ENCODE measurements around the gene PDCD4.
"Not testable (repeated sequence)": the region's sequence is repeated elsewhere in the genome, so short reads cannot be mapped to it uniquely, and the experiment has no call there.

PDCD4 gene

DNA sequence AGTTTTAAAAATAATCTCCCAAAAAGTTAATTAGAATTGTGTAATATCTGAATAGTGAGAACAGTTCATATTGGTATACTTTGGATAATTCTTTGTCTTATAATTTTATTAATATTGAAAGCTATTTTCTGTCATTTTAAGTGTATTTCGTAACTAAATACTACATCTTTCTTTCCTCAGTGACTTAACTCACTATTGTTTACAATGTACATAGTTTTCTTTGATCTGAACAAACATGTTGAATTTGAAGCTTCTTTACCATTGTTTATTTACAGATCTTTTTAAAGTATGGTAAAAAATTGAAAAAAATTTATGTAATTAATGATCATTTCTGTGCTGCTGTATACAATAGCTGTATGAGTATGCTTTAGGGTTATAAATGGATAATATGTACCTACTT is 5.1 kb downstream of the PDCD4 start:
- no peak for DNase-seq (ENCODE audit: insufficient read length, low spot score)
- no peak for FAIRE-seq

DNA sequence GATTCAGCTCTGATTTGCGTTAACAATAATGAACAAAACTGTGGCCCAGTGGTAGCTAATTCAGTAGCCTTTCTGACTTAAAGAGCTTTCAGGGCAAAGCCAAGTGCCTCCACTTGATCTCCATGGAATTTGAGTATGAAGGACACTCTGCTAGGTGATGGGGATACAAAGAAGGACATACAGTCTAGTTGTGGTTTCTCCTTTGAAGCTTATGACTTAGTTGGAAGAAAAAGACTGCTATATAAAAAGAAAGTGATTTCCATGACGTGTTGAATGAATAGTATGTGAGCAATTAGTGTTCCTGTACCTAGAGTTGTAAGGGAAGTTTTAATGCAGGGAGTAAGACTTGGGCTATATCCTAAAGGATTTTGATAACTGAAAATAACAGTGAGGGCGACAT is 8.3 kb downstream of the PDCD4 start:
- DNase-seq (ENCODE audit: insufficient read length, low spot score), result no peak
- no peak for FAIRE-seq

DNA sequence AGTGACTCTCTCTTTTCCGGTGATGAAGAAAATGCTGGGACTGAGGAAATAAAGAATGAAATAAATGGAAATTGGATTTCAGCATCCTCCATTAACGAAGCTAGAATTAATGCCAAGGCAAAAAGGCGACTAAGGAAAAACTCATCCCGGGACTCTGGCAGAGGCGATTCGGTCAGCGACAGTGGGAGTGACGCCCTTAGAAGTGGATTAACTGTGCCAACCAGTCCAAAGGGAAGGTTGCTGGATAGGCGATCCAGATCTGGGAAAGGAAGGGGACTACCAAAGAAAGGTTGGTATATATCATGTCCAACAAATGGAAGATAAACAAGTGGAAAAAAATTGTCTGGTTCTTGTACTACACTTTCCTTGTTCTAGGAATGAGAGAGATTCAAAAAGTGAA is 9.5 kb downstream of the PDCD4 start:
- DNase-seq (ENCODE audit: insufficient read length, low spot score) (no peak), FAIRE-seq (no peak)

DNA sequence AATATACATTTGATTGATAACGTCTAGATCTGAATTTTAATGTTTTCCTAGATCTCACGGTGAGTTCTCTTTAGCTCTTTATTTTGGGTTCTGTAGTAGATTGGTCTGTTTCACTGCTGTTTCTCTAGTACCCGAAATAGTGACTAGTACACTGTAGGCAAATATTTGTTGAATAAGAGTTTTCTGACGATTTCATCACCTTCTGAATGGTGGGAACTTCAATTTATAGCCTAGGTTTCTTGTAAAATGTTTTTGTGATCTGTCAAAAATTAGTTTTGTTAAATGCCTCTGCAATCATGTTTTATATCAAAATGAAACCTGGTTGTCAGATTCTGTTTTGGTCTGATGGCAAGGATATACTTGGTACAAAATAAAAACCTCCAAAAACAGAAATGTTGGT is 10.2 kb downstream of the PDCD4 start:
- no peak for DNase-seq (ENCODE audit: insufficient read length, low spot score)
- FAIRE-seq, result no peak

DNA sequence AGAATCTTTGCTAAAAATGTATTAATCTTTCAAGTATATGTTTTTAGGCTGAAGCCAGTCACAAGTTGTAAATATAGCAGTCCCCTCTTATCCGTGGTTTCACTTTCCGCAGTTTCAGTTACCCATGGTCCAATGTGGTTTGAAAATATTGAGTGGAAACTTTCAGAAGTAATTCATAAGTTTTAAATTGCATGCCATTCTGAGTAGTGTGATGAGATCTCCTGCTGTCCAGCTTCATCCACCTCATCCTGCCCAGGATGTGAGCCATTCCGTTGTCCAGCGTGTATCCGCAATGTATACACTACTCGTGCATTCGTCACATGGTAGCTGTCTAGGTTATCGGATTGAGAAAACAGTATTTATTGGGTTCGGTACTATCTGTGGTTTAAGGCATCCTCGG is 12.2 kb downstream of the PDCD4 start:
- DNase-seq (ENCODE audit: insufficient read length, low spot score) (no peak), FAIRE-seq (no peak)

DNA sequence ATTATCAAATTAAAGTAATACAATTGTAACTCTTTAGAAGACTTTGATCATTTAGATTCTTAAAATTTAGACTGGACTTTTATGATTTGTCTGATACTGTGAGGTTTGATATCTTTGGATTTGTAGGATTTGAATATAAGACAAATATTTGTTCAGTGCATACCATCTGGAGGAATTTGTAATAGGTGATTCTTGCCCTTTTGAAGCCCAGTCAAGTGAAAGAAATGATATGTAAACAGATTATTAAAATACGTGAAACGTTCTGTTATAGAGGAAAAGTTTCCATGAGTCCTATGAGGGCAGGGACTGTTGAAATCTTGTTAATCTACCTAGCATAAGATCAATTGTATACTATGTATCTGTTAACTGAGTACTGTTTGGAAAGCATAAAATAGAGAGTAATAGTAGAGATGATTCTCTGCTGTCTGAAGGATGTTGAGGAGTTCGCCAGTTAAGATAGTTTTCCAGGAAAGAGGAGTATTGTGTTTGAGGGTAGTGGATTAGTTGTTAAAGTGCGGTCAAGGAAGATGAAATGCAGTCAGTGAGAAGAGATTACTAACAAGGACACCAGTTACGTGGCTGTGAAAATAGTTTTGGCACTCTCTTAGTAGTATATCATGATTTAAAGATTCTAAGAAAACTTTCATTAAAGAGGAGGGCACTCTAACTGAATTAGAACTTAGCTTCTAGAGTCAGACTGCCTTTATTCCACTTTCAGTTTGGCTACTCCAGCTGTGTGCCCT is 14.4 kb downstream of the PDCD4 start:
- no peak for FAIRE-seq
- no peak for DNase-seq (ENCODE audit: insufficient read length, low spot score)

DNA sequence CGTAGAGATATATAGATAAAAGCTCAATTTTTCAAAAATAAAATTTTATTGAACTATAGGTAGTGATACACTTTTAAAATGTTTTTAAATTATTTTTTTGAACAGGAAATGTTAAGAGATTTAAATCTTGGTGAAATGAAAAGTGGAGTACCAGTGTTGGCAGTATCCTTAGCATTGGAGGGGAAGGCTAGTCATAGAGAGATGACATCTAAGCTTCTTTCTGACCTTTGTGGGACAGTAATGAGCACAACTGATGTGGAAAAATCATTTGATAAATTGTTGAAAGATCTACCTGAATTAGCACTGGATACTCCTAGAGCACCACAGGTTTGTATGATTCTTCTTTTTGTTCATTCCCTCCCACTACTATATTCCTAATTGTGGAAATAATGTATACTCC is 15.8 kb downstream of the PDCD4 start:
- no peak for DNase-seq (ENCODE audit: insufficient read length, low spot score)
- FAIRE-seq, result no peak

DNA sequence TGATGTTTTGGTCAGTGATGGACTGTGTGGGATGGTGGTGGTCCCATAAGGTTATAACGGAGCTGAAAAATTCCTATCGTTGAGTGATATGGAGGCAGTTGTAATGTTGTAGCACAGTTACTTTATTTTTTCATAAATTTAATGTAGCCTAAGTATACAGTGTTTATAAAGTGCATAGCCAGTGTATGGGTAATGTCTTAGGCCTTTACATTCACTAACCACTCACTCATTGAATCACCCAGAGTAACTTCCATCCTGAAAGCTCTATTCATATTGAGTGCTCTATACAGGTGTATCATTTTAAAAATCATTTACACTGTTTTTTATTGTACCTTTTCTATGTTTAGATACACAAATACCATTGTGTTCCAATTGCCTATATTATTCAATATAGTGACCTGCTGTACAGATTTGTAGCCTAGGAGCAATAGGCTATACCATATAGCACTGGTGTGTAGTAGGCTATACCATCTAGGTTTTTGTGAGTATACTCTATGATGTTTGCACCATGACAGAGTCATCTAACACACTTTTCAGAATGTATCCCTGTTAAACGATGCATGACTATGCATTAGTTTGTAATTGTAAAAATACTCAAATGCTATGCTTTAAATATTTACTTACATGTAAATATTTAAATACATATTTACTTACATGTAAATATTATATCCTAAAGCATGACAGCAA is 21.0 kb downstream of the PDCD4 start:
- no peak for FAIRE-seq
- no peak for DNase-seq (ENCODE audit: insufficient read length, low spot score)

DNA sequence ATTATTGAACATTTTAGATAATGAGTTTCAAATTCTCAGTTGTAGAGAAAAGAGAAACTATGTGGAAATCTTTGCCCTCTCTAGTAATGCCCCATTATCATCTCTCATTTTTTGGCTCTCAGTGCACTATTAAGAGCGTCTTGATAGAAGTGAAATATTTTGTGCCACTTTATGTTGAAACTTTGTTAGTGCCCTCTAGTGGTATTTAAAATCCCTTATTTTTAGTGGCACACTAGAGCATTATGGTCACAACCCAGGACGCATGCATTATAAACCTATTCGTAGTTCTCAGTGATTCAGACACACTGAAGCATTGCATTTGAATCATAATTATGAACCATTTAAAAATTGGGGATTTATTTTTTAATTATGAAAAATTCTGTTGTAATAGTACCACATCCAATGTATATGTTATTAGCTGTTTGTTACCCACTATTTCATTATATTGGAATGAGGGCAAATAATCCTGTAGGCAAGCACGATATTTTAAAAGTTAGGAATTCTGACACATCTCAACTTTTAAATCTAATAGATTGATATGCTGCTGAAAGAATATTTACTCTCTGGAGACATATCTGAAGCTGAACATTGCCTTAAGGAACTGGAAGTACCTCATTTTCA is 21.9 kb downstream of the PDCD4 start:
- no peak for DNase-seq (ENCODE audit: insufficient read length, low spot score)
- no peak for FAIRE-seq

DNA sequence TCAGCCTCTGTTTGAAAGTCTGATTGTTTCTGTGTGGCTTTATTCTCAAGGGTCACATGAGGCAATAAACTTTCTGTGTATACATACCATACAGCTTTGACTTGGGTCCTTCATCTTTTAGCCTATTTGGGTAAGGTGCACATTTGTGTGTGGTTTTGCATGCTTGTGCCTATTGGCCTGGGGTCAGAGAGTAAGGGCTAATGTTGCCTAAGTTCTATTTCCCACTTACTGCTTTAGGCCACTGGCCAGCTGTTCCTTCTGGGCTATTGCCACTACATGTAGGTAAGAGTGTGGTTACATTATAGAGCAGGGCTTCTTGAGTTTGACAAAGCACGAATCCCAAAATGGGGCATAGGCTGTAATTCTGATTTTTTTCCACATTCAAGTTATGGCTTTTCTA is 25.5 kb downstream of the PDCD4 start:
- no peak for FAIRE-seq

DNA sequence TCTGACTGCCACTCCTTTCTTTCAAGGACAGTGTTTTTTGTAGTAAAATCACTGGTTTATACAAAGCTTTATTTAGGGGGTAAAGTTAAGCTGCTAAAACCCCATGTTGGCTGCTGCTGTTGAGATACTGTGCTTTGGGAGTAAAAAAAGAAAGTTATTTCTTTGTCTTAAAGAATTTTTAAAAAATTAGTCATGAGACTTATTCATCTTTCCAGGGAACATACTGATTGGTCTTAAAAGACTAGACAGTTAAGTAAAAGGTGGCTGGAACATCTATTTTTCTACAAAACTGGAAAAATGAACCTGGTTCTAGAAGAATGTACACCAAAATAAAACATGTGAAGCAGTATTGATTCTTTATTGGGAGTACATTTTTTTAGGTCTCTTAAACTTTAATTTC is 26.7 kb downstream of the PDCD4 start:
- FAIRE-seq (no peak), DNase-seq (ENCODE audit: insufficient read length, low spot score) (no peak)

More for the DNA sequence above, 25.5 kb downstream of the PDCD4 start:
- no peak for DNase-seq (ENCODE audit: insufficient read length, low spot score)

DNA sequence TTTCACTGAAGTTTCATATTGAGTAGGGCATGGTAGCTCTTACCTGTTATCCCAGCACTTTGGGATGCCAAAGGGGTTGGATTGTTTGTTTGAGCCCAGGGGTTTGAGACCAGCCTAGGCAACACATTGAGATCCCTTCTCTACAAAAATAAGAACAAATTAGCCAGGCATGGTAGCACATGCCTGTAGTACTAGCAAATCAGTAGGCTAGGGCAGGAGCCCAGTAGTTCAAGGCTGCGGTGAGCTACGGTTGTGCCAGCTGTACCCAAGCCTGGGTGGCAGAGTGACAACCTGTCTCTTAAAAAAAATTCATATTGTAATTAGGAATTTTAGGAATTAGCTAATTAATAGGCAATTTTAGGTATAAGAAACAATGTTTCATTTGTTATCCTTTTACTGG is 29.3 kb downstream of the PDCD4 start:
- no peak for FAIRE-seq
- no peak for DNase-seq (ENCODE audit: insufficient read length, low spot score)

DNA sequence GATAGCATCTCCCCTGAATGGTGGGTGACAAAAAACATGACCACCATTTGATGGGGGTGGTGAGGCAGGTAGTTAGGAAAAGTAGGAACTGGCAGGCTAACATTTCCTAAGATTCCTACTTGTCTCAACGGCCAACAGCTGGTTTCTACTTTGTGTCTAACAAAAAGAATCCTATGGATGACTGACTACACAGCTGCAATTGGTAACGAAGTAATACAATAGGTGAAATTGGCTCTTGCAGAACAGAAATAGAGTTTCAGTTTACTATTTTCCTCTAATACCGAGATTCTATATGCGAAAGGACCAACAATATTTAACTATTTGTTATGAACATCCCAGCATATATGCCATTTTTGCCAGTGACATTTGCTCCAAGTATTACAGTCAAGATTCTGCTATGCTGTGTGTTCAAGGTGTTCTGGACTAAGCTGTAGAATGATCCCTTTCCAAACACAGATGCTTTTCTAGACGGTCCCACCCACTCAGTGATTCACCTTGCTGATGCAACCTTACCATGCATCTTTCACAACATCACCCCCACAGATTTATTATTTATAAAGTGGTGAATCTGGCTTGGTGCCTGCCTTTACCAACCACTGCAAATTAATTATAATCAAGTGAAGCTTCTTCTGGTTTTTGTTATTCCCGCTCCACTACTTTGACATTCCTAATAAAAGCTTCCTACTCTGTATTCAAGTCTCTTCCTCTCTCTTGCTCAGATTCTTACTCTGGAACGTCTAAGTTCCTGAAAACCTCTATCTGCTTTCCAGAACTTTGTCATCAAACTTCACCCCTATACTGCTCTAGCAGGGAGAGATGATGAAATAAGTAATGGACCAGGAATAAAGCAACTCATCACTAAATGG is 30.5 kb downstream of the PDCD4 start:
- FAIRE-seq (no peak), DNase-seq (ENCODE audit: insufficient read length, low spot score) (no peak)

DNA sequence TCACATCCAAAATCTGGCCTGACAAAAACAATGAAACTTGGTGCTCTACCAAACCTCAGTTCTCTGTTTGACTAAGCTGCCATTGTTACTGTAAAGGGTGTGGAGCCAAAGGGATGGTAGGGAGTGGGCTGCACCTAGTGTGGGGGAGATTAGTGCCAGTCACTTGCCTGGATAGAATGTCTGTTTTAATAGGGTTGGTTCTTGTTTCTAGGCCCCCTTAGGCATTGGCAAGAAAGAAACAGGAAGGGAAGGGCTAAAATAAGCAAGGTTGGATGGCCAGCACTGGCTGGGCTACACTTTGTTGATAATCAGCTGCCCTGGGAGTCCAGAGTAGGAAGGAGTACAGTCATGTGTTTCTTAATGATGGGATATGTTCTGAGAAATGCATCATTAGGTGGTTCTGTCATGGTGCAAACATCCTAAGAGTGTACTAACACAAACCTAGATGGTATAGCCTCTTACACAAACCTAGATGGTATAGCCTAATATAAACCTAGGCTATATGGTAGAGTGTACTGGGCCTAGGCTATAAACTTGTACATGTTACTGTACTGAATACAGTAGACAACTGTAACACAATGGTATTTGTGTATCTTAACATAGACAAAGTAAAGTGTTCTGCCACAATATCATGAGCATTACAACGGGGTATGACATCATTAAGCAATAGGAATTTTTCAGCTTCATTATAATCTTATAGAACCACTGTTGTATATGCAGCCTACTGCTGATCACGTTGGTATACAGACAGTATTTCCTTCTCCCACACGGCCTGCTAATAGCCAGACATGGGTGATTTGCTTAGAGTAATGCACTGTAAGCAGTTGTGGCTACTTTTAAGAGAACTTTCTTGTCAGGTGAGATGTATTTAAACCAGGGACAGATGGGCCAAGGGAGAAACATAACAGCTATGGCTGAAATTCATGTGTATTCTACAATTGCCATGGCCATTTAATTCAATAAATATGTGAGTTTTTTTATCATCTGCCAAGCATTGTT is 31.9 kb downstream of the PDCD4 start:
- FAIRE-seq (no peak), DNase-seq (ENCODE audit: insufficient read length, low spot score) (no peak)

DNA sequence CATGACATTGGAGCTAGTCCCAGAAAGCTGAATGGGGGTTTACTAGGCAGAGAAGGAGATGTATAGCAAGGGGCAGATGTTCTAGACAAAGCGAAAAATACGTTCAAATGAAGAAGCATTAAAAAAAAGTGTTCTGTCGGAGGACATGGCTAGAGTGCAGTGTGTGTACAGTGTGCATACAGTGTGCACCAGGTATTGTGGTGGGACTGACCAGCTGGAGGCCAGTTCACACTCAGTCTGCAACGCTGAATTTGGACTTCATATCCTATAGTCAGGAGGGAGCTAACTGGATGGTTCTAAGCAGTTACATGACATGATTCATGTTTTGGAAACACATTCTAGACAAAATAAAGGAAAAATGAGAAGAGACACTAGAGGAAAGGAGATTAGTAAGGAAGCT is 38.4 kb downstream of the PDCD4 start:
- no peak for DNase-seq (ENCODE audit: insufficient read length, low spot score)
- no peak for FAIRE-seq

DNA sequence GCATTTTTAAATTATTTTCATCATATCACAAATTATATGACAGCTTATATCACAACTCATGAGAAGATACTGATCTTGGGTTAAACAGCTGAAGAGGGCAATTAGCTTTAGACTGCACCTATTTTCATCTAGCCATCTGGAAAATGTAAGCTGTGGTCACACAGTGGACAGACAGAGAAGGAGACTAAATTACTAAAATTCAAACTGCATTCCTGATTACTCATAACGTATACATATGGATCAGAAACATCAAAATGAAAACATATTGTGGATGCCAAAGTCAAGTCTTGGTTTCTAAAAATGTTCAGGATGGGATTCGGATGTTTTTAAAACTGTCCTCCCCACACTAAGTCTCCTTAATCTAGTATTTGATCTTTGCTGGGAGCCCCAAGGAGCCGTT is 40.6 kb downstream of the PDCD4 start:
- FAIRE-seq, result no peak

DNA sequence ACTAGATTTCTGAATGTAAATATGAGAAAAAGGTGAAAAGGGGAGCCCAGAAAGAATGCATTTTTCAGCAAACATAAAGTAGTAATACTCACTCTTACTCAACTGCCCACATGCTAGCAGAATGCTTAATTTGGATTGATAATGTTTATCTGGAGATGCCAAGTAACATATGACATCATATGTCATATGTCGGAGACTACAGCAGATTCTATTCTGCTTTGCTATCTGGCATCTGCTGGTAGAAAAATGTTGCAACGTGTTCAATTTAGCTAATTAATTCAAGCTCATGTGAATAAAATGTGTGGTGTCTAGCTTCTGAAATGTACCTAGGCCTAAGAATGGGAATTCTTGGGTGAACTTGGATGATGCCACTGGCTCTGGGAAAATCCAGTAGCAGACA is 42.7 kb downstream of the PDCD4 start:
- no peak for FAIRE-seq
- no peak for DNase-seq (ENCODE audit: insufficient read length, low spot score)

More for the DNA sequence above, 40.6 kb downstream of the PDCD4 start:
- peak; percentile 22 for DNase-seq (ENCODE audit: insufficient read length, low spot score)

DNA sequence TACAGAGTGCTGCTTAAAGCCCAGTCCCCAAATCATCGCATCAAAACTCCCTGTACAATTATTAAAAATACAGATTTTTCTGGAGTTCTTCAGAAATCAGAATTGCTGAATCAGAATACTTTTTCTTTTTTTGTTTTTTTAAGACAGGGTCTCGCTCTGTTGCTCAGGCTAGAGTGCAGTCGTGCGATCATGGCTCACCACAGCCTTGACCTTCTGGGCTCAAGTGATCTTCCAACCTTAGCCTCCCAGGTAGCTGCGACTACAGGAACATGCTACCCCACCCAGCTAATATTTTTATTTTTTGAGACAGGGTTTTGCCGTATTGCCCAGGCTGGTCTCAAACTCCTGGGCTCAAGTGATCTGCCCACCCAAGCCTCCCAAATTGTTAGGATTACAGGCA is 43.3 kb downstream of the PDCD4 start:
- FAIRE-seq, result no peak

DNA sequence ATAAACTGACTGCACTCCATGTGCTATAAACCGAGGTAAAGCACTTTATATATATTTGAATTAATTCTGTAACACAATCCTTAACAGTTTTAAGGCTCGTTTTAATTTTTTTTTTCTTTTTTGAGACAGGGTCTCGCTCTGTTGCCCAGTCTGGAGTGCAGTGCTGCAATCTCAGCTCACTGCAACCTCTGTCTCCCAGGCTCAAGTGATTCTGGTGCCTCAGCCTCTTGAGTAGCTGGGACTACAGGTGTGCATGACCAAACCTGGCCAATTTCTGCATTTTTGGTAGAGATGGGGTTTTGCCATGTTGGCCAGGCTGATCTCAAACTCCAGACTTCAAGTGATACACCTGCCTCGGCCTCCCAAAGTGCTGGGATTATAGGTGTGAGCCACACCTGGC is 43.9 kb downstream of the PDCD4 start:
- FAIRE-seq; DNase-seq (ENCODE audit: insufficient read length, low spot score): not testable (repeated sequence)

More for the DNA sequence above, 43.3 kb downstream of the PDCD4 start:
- DNase-seq (ENCODE audit: insufficient read length, low spot score), result no peak
